H1 (cell line): Measurements from ENCODE around the gene ACAP3. TPM values are rescaled to one million over a fixed set of nuclear protein-coding genes. Genes with fewer than 3 reads are reported as not detected.

Experiments used
- SAP30 ChIP-seq: fragments of 300-600 bp; sonication (generic); IDR thresholded peaks from 2 replicates; pipeline ENCODE4 v1.7.1; 2012; ENCODE audit warnings: low read length, moderate library complexity, mild to moderate bottlenecking, inconsistent platforms; ENCODE audit not compliant: insufficient read depth, insufficient replicate concordance
- polyA plus RNA-seq, 7 experiments: library from polyadenylated mRNA; depleted of rRNA in 3 of 7; stranded (reverse) in 5 of 7; unstranded in 2 of 7; fragments of >200 nt in 5 of 7; fragments of 200-250 nt in 2 of 7; gene quantifications; 1 replicate in 5 of 7; 2 replicates in 1 of 7; 4 replicates in 1 of 7; pipeline versions ENCODE4 v1.2.1 to v1.2.3, GENCODE V29; 2011 to 2013; ENCODE audit warnings: missing spikeins in 2 of 7, mixed read lengths in 2 of 7
- total RNA-seq: library from RNA; stranded (reverse); fragmentation: NEBNext Ultra II Directional; extraction: Animal tissue kit (Norgen Biotek cat#: 25700); gene quantifications from 2 replicates; pipeline ENCODE4 v1.2.1, GENCODE V29; 2021
- TF ChIP-seq, protein P1 (sequence below): fragments of 300-600 bp; sonication (generic); IDR thresholded peaks from 2 replicates; pipeline ENCODE4 v1.7.1; 2012; ENCODE audit warnings: low read length, moderate library complexity, mild to moderate bottlenecking, inconsistent platforms; ENCODE audit not compliant: insufficient replicate concordance

The ACAP3 gene
- total and polyA plus RNA-seq, 2 of the 8 experiments (the other 6 are each of a cell fraction or from before 2014, with no cell fraction given): 14.8 to 28.3 TPM

DNA sequence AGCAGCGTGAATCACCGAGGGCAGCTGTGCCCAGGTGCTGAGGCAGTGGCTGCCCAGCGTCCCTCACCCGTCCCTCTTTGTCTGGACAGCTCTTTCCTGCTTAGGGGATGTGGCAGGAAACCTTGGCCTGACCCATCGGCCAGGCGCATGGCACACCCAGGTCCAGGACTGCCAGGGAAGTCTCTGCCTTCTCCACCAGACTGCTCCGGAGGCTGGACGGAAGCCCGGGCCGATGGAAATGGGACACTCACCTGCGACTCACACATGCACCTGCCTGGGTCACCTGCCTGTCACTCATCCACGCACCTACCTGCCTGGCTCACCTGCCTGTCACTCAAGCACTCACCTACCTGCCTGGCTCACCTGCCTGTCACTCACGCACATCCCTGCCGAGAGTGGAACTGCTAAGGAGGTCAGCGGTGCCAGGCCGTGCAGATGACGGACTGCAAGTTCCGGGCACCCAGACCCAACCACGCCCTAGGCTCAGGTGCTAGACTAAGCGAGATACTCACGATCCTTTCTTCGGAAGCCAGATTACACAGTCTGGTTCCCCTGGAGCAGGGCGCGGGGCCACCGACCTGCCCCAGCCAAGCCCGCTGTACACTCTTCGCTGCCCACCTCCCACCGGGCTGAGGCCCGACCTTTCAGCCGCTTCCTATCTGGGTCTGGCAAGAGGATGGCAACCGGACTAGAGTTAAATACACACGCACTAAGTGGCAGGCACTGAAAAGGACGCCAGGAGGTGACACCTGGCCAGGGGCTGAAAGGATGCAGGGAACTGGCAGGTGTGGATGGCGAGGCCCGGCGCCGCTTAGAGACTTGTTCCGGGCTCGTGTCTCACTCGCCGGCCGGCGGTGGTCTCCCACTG is 35.2 kb downstream of the ACAP3 start (continued):
- TF ChIP-seq SAP30: no peak
- TF ChIP-seq, protein P1, sequence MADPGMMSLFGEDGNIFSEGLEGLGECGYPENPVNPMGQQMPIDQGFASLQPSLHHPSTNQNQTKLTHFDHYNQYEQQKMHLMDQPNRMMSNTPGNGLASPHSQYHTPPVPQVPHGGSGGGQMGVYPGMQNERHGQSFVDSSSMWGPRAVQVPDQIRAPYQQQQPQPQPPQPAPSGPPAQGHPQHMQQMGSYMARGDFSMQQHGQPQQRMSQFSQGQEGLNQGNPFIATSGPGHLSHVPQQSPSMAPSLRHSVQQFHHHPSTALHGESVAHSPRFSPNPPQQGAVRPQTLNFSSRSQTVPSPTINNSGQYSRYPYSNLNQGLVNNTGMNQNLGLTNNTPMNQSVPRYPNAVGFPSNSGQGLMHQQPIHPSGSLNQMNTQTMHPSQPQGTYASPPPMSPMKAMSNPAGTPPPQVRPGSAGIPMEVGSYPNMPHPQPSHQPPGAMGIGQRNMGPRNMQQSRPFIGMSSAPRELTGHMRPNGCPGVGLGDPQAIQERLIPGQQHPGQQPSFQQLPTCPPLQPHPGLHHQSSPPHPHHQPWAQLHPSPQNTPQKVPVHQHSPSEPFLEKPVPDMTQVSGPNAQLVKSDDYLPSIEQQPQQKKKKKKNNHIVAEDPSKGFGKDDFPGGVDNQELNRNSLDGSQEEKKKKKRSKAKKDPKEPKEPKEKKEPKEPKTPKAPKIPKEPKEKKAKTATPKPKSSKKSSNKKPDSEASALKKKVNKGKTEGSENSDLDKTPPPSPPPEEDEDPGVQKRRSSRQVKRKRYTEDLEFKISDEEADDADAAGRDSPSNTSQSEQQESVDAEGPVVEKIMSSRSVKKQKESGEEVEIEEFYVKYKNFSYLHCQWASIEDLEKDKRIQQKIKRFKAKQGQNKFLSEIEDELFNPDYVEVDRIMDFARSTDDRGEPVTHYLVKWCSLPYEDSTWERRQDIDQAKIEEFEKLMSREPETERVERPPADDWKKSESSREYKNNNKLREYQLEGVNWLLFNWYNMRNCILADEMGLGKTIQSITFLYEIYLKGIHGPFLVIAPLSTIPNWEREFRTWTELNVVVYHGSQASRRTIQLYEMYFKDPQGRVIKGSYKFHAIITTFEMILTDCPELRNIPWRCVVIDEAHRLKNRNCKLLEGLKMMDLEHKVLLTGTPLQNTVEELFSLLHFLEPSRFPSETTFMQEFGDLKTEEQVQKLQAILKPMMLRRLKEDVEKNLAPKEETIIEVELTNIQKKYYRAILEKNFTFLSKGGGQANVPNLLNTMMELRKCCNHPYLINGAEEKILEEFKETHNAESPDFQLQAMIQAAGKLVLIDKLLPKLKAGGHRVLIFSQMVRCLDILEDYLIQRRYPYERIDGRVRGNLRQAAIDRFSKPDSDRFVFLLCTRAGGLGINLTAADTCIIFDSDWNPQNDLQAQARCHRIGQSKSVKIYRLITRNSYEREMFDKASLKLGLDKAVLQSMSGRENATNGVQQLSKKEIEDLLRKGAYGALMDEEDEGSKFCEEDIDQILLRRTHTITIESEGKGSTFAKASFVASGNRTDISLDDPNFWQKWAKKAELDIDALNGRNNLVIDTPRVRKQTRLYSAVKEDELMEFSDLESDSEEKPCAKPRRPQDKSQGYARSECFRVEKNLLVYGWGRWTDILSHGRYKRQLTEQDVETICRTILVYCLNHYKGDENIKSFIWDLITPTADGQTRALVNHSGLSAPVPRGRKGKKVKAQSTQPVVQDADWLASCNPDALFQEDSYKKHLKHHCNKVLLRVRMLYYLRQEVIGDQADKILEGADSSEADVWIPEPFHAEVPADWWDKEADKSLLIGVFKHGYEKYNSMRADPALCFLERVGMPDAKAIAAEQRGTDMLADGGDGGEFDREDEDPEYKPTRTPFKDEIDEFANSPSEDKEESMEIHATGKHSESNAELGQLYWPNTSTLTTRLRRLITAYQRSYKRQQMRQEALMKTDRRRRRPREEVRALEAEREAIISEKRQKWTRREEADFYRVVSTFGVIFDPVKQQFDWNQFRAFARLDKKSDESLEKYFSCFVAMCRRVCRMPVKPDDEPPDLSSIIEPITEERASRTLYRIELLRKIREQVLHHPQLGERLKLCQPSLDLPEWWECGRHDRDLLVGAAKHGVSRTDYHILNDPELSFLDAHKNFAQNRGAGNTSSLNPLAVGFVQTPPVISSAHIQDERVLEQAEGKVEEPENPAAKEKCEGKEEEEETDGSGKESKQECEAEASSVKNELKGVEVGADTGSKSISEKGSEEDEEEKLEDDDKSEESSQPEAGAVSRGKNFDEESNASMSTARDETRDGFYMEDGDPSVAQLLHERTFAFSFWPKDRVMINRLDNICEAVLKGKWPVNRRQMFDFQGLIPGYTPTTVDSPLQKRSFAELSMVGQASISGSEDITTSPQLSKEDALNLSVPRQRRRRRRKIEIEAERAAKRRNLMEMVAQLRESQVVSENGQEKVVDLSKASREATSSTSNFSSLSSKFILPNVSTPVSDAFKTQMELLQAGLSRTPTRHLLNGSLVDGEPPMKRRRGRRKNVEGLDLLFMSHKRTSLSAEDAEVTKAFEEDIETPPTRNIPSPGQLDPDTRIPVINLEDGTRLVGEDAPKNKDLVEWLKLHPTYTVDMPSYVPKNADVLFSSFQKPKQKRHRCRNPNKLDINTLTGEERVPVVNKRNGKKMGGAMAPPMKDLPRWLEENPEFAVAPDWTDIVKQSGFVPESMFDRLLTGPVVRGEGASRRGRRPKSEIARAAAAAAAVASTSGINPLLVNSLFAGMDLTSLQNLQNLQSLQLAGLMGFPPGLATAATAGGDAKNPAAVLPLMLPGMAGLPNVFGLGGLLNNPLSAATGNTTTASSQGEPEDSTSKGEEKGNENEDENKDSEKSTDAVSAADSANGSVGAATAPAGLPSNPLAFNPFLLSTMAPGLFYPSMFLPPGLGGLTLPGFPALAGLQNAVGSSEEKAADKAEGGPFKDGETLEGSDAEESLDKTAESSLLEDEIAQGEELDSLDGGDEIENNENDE: no peak
